Activated CD4-positive, alpha-beta T cell treated with anti-CD3 and anti-CD28 coated beads, Interleukin-2, amount 10 ng/mL, durations not matched to agents 24 days and 14 days (primary cell): Measurements from ENCODE around the gene PLCH2. TPM values are rescaled to one million over a fixed set of nuclear protein-coding genes. Genes with fewer than 3 reads are reported as not detected.

ENCODE experiments used
- DNase-seq: peaks from one replicate; pipeline ENCODE4 v3.0.0; 2022
- H3K27ac Mint-ChIP-seq: one replicate; pipeline ENCODE4 v1.8.0; 2022; ENCODE audit warnings: mild to moderate bottlenecking, mixed read lengths
- H3K27me3 Mint-ChIP-seq: one replicate; pipeline ENCODE4 v1.8.0; 2022; ENCODE audit warnings: mixed read lengths
- H3K36me3 Mint-ChIP-seq: one replicate; pipeline ENCODE4 v1.8.0; 2022; ENCODE audit warnings: low read depth, mild to moderate bottlenecking, mixed read lengths
- H3K4me1 Mint-ChIP-seq: one replicate; pipeline ENCODE4 v1.8.0; 2021; ENCODE audit warnings: mixed read lengths
- H3K4me3 Mint-ChIP-seq: one replicate; pipeline ENCODE4 v1.8.0; 2022; ENCODE audit warnings: mild to moderate bottlenecking, moderate library complexity, mixed read lengths
- H3K9me3 Mint-ChIP-seq: one replicate; pipeline ENCODE4 v1.8.0; 2021; ENCODE audit warnings: mixed read lengths
- intact Hi-C: fragments of 100-400 bp; cut with micrococcal nuclease; formaldehyde crosslinking; loops from one replicate; pipeline ENCODE4 v1.15.1; 2023
- total RNA-seq: library from RNA; stranded (reverse); gene quantifications from 2 replicates; pipeline ENCODE4 v1.2.3, GENCODE V29; 2022

The PLCH2 gene
- total RNA-seq, 1 donor from 2014 or later, result 2.8 TPM

GRCh38 chr1:2528016-2528415 is 51.9 kb downstream of the PLCH2 start:
- peaks cover 33% of the 10 kb centered on the region for H3K4me1 Mint-ChIP-seq
- peaks cover 23% of the 10 kb centered on the region for H3K27me3 Mint-ChIP-seq
- H3K9me3 Mint-ChIP-seq, result no peaks in the 10 kb centered on the region
- intact Hi-C loops, result loop anchor here (5.0 to 10.0 kb wide), 2 partner anchors 223 to 331 kb away; no protein-coding TSS in a partner anchor
- H3K4me3 Mint-ChIP-seq, result no peak overlapping the region
- H3K36me3 Mint-ChIP-seq, result peaks cover 9% of the 10 kb centered on the region
- no peak for DNase-seq
- no peak overlapping the region for H3K27ac Mint-ChIP-seq

GRCh38 chr1:2528611-2528965 is 52.5 kb downstream of the PLCH2 start:
- intact Hi-C loops, result loop anchor here (5.0 to 10.0 kb wide), 2 partner anchors 224 to 331 kb away; no protein-coding TSS in a partner anchor
- H3K4me3 Mint-ChIP-seq, result no peak overlapping the region
- DNase-seq, result no peak
- H3K27me3 Mint-ChIP-seq, result peaks cover 26% of the 10 kb centered on the region
- peaks cover 7% of the 10 kb centered on the region for H3K36me3 Mint-ChIP-seq
- H3K9me3 Mint-ChIP-seq, result no peaks in the 10 kb centered on the region
- no peak overlapping the region for H3K27ac Mint-ChIP-seq
- peaks cover 28% of the 10 kb centered on the region for H3K4me1 Mint-ChIP-seq

- H3K4me1 Mint-ChIP-seq, result peaks cover 24% of the 10 kb centered on the region
- H3K36me3 Mint-ChIP-seq, result peaks cover 7% of the 10 kb centered on the region
- H3K4me3 Mint-ChIP-seq, result peak overlapping the region; percentile 70
- H3K9me3 Mint-ChIP-seq, result no peaks in the 10 kb centered on the region
- peak; percentile 77 for DNase-seq
- intact Hi-C loops, result loop anchor here (5.0 to 10.0 kb wide), 2 partner anchors 224 to 332 kb away; no protein-coding TSS in a partner anchor
- no peak overlapping the region for H3K27ac Mint-ChIP-seq
- H3K27me3 Mint-ChIP-seq, result peaks cover 29% of the 10 kb centered on the region
Observed at GRCh38 chr1:2528966-2529783, 53.1 kb downstream of the PLCH2 start.

GRCh38 chr1:2529784-2530512 is 53.9 kb downstream of the PLCH2 start, which contains the start of gene HES5:
HES5 (minus strand) TSS chr1:2530263; CDS start chr1:2530164, 99 bp downstream.
- Mint-ChIP-seq H3K9me3 (no peaks in the 10 kb centered on the region), H3K36me3 (peaks cover 3% of the 10 kb centered on the region), H3K27me3 (peaks cover 32% of the 10 kb centered on the region), H3K4me3 (peak within 1 kb of the TSS; percentile 70), H3K4me1 (peaks cover 16% of the 10 kb centered on the region), H3K27ac (no peak within 1 kb of the TSS)
- intact Hi-C loops, result loop anchor here (5.0 to 10.0 kb wide), 2 partner anchors 225 to 333 kb away; no protein-coding TSS in a partner anchor
- peak; percentile 71 for DNase-seq

- intact Hi-C loops, result no loop called here
- Mint-ChIP-seq H3K4me3 (no peak overlapping the region), H3K4me1 (peaks cover 13% of the 10 kb centered on the region), H3K27me3 (peaks cover 34% of the 10 kb centered on the region), H3K27ac (no peak overlapping the region), H3K9me3 (no peaks in the 10 kb centered on the region), H3K36me3 (no peaks in the 10 kb centered on the region)
- no peak for DNase-seq
Observed at GRCh38 chr1:2530513-2531361, 54.6 kb downstream of the PLCH2 start.

GRCh38 chr1:2532485-2533160 is 56.5 kb downstream of the PLCH2 start:
- H3K4me1 Mint-ChIP-seq, result peaks cover 6% of the 10 kb centered on the region
- no peak overlapping the region for H3K4me3 Mint-ChIP-seq
- intact Hi-C loops, result no loop called here
- no peaks in the 10 kb centered on the region for H3K36me3 Mint-ChIP-seq
- peaks cover 33% of the 10 kb centered on the region for H3K27me3 Mint-ChIP-seq
- H3K27ac Mint-ChIP-seq, result no peak overlapping the region
- no peak for DNase-seq
- no peaks in the 10 kb centered on the region for H3K9me3 Mint-ChIP-seq

DNA sequence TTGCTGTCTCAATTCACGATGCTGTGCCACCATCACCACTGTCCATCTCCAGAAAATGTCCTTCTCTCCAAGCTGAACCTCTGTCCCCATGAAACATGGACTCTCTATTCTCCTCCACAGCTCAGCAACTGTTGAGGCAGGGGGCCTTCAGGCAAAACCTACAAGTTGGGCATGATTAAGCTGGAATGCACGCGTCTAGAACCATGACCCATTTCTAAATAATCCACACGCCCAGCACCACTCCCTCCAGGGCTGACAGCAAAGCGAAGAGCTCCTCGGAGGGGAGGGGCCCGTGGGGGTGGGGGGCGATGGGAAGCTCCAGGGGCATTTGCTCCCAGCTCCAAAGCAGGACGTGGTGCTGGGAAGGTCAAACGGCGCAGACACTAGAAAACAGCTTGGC is 57.3 kb downstream of the PLCH2 start:
- no peak overlapping the region for H3K4me3 Mint-ChIP-seq

GRCh38 chr1:2534315-2534686 is 58.2 kb downstream of the PLCH2 start:
- DNase-seq, result no peak
- no peak overlapping the region for H3K4me3 Mint-ChIP-seq

More for the DNA sequence above, 57.3 kb downstream of the PLCH2 start:
- Mint-ChIP-seq H3K9me3 (no peaks in the 10 kb centered on the region), H3K4me1 (peaks cover 6% of the 10 kb centered on the region), H3K27ac (no peak overlapping the region), H3K36me3 (no peaks in the 10 kb centered on the region), H3K27me3 (peaks cover 34% of the 10 kb centered on the region)
- DNase-seq, result no peak
- intact Hi-C loops, result no loop called here

GRCh38 chr1:2534687-2535441 is 58.8 kb downstream of the PLCH2 start:
- DNase-seq, result no peak
- intact Hi-C loops, result no loop called here
- Mint-ChIP-seq H3K36me3 (no peaks in the 10 kb centered on the region), H3K4me3 (no peak overlapping the region), H3K4me1 (peaks cover 1% of the 10 kb centered on the region), H3K27me3 (peaks cover 31% of the 10 kb centered on the region), H3K27ac (no peak overlapping the region), H3K9me3 (no peaks in the 10 kb centered on the region)

More at GRCh38 chr1:2534315-2534686, 58.2 kb downstream of the PLCH2 start:
- intact Hi-C loops, result no loop called here
- H3K4me1 Mint-ChIP-seq, result peaks cover 1% of the 10 kb centered on the region
- peaks cover 31% of the 10 kb centered on the region for H3K27me3 Mint-ChIP-seq
- no peaks in the 10 kb centered on the region for H3K36me3 Mint-ChIP-seq
- no peaks in the 10 kb centered on the region for H3K9me3 Mint-ChIP-seq
- no peak overlapping the region for H3K27ac Mint-ChIP-seq

GRCh38 chr1:2535455-2535854 is 59.4 kb downstream of the PLCH2 start:
- no peak for DNase-seq
- Mint-ChIP-seq H3K4me1 (peaks cover 1% of the 10 kb centered on the region), H3K27ac (no peak overlapping the region), H3K36me3 (no peaks in the 10 kb centered on the region), H3K4me3 (no peak overlapping the region), H3K9me3 (no peaks in the 10 kb centered on the region), H3K27me3 (peaks cover 31% of the 10 kb centered on the region)
- intact Hi-C loops, result no loop called here

- Mint-ChIP-seq H3K27me3 (peaks cover 26% of the 10 kb centered on the region), H3K4me1 (no peaks in the 10 kb centered on the region), H3K9me3 (no peaks in the 10 kb centered on the region), H3K27ac (no peak overlapping the region), H3K4me3 (no peak overlapping the region), H3K36me3 (no peaks in the 10 kb centered on the region)
- intact Hi-C loops, result no loop called here
- DNase-seq, result no peak
Observed at GRCh38 chr1:2535981-2536380, 59.9 kb downstream of the PLCH2 start.

DNA sequence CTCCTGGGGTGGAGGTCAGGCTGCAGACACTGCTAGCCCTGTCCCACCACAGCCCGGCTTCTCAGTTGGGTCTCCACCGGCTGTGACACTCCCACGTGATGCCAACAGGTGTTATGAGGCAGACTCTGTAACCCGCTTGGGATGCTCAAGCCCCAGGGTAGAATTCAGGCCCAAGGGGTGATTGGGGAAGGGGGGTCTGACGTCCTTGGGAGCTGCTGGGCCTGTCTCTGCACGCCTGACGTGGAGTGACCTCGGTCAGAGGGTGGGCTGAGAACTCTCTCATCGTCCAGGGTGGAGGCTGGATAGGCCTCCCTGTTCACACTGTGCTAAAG is 61.7 kb downstream of the PLCH2 start:
- Mint-ChIP-seq H3K9me3 (no peaks in the 10 kb centered on the region), H3K36me3 (no peaks in the 10 kb centered on the region), H3K4me1 (no peaks in the 10 kb centered on the region), H3K4me3 (no peak overlapping the region), H3K27me3 (peaks cover 28% of the 10 kb centered on the region), H3K27ac (no peak overlapping the region)
- intact Hi-C loops, result no loop called here
- no peak for DNase-seq
